Stomach (tissue), 4 donors: Measurements from ENCODE around the gene RBP7.

ENCODE experiments used
- EP300 ChIP-seq: sonication (generic); formaldehyde crosslinking; IDR thresholded peaks from one replicate; pipeline ENCODE4 v1.6.1; 2017; ENCODE audit warnings: antibody characterized with exemption
- POLR2A ChIP-seq, 4 donors: fragments of 450-650 bp; IDR thresholded peaks; one replicate each; pipeline ENCODE4 v1.6.1; 2016; ENCODE audit warnings: antibody characterized with exemption in 4 of 4, control low read depth in 2 of 4, mild to moderate bottlenecking in 1 of 4, moderate library complexity in 1 of 4
- TF ChIP-seq, protein P1 (sequence below), 7 experiments: fragments of 450-650 bp in 4 of 7; fragments of 200-600 bp in 3 of 7; sonication (generic) in 3 of 7; IDR thresholded peaks; one replicate each; pipeline ENCODE4 v1.5.1; 2016 to 2019; ENCODE audit warnings: antibody characterized with exemption in 7 of 7, control low read depth in 2 of 7, mild to moderate bottlenecking in 1 of 7

DNA sequence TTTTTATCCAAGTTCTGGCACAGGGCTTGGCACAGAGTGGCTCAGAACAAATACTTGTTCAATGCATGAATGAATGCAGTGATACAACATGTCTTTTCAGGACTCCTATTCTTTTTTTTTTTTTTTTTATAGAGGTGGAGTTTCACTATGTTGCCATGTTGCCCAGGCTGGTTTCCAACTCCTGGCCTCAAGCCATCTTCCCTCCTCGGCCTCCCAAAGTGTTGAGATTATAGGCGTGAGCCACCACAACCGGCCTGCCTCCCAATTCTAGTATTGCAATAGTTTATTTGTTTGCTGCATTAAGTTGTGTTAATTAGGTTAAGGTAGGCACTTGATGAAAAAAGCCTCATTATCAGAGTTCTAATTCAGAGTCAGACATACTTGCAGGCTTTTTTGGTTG lies 53.6 kb downstream of the RBP7 start:
- TF ChIP-seq POLR2A (IDR thresholded peaks at IDR 0.05) = no peak
- no peak for TF ChIP-seq EP300
- TF ChIP-seq, protein P1, sequence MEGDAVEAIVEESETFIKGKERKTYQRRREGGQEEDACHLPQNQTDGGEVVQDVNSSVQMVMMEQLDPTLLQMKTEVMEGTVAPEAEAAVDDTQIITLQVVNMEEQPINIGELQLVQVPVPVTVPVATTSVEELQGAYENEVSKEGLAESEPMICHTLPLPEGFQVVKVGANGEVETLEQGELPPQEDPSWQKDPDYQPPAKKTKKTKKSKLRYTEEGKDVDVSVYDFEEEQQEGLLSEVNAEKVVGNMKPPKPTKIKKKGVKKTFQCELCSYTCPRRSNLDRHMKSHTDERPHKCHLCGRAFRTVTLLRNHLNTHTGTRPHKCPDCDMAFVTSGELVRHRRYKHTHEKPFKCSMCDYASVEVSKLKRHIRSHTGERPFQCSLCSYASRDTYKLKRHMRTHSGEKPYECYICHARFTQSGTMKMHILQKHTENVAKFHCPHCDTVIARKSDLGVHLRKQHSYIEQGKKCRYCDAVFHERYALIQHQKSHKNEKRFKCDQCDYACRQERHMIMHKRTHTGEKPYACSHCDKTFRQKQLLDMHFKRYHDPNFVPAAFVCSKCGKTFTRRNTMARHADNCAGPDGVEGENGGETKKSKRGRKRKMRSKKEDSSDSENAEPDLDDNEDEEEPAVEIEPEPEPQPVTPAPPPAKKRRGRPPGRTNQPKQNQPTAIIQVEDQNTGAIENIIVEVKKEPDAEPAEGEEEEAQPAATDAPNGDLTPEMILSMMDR (IDR thresholded peaks at IDR 0.05) = no peak
